GM21576 (cell line): ENCODE results near the gene IL18RAP.

Source experiments
- ATAC-seq: cut with Tn5 transposase; IDR thresholded peaks from one replicate; pipeline ENCODE4 v1.9.1; 2021; ENCODE audit warnings: mild to moderate bottlenecking, moderate library complexity; ENCODE audit not compliant: unreplicated experiment

Gene IL18RAP

DNA sequence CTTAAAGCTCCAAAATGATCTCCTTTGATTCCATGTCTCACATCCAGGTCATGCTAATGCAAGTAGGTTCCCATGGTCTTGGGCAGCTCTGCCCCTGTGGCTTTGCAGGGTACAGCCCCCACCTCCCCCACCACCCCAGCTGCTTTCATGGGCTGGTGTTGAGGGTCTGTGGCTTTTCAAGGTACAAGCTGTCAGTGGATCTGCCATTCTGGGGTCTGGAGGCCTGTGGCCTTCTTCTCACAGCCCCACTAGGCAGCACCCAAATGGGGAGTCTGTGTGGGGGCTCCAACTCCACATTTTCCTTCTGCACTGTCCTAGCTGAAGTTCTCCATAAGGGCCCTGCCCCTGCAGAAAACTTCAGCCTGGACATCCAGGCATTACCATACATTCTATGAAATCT is 69.0 kb downstream of the IL18RAP start:
- ATAC-seq: no peak

DNA sequence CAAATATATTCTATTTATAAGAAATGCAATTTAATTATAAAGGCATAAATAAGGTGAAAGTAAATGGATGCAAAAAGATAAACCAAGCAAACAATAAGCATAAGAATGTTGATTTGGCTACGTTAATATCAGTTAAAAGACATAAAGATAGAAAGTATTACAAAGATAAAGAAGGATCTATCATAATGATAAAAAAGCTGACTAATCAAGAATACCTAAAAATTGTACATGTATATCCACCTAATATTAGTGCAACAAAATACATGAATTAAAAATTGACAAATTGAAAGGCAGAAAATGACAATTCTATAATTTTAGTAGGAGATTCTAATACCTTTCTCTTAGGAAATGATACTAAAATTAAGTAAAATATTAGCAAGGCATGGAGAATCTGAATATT is 71.6 kb downstream of the IL18RAP start:
- no peak for ATAC-seq

DNA sequence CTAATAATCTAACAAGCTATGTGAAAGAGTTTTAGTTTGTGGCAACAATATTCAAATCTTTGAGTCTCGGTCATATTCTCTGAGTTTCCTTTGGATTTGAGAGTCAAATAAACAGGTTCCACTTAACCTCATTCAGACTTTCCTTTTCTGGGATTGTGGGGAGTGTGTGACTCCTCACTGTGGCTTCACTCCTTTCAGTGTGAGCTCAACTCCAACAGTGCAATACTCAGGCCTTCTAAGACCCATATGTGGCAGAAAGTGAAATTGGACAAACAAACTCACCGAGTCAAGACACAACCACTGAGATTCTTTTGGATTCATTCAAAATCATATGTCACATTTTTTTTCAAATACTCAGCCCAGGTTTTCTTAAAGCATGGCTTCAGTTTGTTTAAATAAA is 75.5 kb downstream of the IL18RAP start:
- ATAC-seq: no peak

DNA sequence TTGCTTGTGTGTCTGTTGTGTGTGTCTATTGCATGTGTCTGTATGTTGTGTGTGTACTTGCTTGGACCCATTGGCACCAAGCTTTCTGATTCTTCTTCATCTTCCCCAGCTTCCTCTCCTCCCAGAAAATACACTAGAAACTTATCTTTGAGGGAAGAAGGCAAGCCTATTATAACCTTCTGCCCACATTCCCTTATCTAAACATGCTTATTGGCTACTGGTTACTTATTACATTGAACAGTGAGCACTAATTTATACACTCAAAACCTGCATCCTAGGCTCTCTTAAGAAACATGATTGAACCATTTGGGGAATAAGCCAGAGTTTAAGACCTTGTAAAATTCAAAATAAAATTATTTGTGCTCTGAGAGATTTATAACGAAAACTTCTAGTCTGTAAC is 76.6 kb downstream of the IL18RAP start:
- no peak for ATAC-seq
